HG03565 (cell line): ENCODE results near the gene SPIRE1.
"Not testable (repeated sequence)": the region's sequence is repeated elsewhere in the genome, so short reads cannot be mapped to it uniquely, and the experiment has no call there.

Experiments
- ATAC-seq: cut with Tn5 transposase; IDR thresholded peaks from one replicate; pipeline ENCODE4 v1.9.1; 2021; ENCODE audit warnings: mild to moderate bottlenecking, moderate library complexity; ENCODE audit not compliant: unreplicated experiment

Gene SPIRE1

DNA sequence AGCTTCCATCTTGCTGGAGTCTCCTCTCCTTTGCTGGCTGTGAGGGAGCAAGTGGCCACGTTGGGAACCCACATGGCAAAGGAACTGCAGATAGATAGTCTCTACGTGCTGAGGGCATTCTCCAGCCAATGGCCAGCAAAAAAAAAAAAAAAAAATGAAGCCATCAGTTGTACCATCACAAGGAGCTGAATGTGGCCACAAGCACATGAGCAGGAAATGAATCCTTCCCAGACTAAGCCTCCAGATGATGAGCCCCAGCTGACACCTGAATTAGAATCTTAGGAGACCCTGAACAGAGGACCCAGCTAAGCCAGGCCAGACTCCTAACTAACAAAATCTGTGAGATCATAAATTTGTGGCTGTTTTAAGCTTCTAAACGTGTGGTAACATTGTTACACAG lies 57.9 kb downstream of the SPIRE1 start:
- ATAC-seq: no peak

DNA sequence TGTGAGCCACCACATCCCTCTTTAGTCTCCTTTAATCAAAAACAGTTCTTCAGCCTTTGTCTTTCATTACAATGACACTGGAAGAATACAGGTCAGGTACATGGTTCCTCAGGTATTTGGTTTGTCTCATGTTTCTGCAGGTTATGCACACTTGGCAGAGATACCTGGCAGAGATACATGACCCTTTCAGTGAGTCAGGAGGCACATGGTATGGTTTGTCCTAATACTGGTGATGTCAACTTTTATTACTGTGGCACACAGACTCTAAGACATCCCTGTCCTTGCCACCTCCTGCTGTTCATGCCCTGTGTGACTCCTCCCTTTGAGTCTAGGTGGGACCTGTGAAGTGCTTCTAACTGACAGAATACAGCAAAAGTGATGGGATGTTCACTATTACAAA lies 58.4 kb downstream of the SPIRE1 start:
- ATAC-seq: no peak

DNA sequence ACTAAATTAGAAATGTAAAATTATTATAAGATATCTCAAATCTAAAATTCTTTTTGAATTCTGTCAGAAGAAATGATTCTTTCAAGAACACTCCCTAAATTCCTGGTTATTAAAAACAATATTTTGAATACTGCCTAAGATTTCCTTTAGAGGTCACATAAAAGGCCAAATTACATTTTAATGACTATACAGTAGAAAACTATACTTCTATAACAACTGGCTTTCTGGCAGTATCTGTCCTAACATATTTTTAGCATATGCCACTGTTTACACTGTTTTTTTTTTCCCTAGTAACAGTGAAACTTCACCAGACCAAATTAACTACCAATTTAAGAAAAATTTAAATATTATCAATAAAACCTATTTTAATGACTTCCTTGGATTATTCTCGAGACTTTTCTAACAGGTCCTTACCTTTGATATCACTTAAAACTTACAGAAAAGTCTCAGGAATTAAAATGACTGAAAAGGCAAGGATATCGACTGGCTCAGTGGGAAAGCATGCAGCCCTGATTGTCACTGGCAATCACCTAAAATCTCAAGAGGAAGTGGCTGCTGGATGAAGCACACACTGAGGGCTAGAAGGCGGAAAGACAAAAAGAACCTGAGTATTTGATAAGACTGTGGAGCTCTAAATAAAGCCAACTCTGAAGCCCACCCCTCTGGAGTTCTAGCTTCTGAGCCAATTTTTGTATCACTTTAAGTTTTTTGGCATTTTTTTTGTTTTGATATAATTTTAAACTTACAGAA lies 59.6 kb downstream of the SPIRE1 start:
- no peak for ATAC-seq

DNA sequence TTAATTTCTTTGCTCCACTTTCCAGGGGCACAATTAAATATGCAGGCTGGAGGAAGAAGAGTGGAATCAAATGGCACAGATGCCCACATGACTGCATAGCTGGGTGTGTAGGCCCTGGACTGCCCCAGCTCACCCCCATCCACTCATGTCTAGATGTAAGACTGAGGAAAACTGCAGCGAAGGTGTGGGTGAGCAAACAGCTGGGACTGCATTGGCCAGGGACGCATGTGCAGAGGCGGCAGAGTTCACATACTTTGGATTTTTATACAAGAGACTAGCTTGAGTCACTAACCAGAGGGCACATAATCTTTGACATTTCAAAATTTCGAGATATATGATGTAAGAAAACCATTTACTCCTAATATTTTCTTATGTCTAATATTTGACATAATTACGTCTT lies 60.1 kb downstream of the SPIRE1 start:
- no peak for ATAC-seq

DNA sequence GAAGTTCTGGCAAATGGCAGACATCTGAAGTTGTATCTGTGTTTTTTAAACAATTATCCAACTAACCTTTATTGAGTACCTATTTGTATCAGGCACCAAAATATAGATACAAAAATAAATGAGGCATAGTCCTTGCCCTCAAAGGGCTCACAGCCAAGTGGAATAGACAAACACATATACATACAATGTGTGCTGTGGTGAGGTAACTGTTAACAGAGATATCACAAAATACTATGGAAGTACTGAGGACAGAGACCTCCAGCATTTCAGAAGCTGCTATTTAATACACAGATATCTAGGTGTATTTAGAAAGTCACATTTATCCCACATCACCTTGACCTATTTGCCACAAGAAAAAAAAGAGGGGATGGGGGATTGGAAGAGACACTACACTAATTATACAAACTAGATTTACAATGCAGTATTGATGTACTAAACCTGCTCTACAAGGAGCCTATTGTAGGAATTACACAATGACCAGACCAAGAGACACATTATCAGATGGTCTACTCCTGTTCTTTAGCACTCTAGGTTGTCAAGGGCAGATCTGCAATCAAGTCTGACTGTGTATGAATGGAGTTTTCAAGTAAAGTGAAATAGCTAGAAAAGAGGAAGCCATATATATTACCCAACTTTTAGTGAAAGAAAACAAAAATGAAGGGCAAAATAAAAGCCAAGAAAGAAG lies 62.2 kb downstream of the SPIRE1 start:
- no peak for ATAC-seq

DNA sequence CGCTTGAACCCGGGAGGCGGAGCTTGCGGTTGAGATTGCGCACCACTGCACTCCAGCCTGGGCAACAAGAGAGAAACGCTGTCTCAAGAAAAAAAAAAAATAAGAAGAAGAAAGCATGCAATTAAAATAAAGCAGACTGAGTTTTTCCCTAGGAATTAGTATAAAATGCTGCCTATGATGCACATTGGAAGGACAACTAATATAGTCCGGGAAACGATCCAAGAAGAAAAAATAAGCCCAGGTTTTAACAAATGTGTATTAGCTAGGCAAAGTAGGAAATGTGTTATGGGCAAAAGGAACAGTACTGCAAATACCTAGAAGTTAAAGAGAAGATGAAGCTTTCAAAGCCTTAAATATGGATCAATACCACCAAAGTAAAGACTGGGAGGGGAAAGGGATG lies 64.0 kb downstream of the SPIRE1 start:
- no peak for ATAC-seq

DNA sequence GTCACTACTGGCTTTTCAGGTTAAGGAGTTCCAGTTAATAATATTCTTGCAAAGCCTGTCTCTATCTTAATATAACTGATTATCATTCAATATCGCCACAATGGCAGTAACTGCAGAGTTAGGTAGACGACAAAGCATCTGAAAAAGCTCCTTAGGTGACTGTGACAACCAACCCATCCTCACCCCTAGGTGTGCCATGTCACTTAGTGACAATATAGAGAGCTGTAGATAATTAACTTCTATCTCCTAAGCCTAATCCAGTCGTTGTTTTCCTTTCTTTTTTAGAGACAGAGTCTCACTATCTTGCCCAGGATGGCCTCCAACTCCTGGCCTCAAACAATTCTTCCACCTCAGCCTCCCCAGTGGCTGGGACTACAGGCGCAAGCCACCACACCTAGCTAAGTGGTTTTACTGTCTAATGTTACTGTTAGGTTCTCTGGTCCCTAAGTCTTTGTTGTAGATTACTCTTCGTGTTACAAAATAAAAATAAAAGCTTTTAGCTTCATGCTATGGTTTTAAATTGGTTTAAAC lies 65.2 kb downstream of the SPIRE1 start:
- ATAC-seq: no peak

DNA sequence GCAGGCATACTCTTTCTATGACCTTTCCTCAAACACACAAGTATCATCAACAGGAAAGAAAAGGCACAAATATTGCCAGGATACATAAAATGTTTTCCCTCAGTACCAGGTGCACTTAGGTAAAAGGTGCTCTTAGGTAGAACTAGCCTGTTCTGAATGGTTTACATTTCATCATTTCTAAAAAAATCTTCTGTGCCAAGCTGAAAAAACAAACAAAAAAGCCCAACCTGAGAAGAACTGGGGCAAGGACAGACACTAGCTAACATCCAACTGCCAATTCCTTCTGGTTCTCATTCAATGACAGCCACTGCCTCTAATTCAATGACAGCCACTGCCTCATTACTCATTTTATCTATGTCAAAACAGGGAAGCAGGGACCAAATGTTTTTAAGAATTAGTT lies 68.5 kb downstream of the SPIRE1 start:
- ATAC-seq: no peak

DNA sequence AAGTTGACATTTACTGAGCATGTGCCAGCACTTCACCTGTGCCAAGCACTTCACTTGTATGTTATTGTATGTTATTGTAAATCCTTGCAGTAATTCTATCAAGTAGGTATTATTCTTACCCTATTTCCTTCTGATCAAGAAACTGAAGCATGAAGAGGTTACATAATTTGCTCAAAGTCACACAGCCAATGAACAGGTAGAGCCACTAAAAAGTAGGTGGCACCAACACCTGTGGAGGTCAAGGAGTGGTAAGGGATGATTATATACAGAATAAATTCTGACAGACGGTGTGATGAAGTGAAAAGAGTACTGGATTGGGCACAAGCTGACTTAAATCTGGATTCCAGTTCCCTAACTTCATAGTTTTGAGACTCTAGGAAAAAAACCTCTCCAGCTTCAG lies 71.0 kb downstream of the SPIRE1 start:
- no peak for ATAC-seq

DNA sequence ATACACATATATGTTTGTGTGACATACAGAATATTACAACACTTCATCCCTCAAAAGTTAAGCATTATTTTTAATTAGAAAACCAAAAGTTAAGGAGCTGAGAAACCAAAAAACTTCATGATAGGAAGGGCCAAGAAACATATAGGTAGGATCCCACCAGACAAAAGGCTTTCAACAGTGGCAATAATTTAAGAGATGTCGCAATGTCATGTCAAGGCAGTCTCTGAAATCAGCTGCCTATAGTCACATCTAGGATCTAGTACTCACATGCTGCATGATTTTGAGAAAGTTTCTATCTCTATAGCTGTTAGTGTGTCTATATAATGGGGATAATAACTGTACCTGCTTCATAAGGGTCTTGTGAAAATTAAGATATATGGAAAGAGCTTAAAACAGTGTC lies 72.7 kb downstream of the SPIRE1 start:
- ATAC-seq: no peak

DNA sequence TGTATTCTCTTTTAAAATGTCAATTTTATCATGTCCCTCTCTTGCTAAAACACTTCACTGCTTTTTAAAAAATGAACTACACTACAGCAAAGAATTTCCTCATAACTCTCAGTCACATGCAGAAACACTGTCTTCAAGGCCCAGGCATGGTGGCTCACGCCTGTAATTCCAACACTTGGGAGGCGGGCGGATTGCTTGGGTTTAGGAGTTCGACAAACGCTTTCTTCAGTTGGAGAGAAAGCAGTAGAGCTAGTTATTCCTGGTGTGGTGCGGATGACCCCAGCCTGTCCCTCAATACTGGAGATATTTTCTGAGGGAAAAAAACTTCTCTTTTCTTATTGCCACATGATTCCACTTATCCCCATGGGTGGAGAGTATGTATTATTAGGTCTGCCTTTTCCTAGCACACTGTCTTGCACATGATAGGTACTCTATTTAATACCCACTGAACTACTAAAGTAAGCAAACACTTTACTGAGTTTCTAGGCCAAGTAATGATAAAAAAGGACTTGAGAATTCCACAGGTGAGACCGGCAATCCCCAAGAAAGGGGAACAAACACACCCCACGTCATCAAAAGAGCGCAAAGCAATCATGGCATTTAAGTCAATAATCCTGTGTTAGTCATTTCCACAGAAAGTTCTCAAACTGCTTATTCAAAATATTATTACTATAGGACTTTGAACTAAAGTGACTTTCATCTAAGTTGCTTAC lies 77.1 kb downstream of the SPIRE1 start:
- no peak for ATAC-seq

DNA sequence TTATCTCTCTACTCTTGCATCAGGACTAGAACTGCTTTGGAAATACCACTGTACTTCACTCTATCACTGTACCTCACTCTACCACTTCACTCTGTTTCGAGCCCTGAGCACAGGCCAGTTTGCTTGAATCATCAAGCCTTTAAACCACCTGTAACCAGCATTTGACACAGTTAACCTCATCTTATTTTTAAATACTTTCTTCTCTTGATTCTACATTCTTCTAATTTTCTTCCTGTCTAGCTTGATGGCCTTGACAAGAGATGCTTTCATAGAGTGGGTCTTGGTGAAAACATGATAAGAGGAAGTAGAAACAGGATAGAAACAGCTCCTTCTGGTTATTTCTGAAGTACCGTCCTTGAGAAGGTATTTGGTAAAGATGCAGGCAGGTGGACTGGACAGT lies 78.1 kb downstream of the SPIRE1 start:
- ATAC-seq: no peak

DNA sequence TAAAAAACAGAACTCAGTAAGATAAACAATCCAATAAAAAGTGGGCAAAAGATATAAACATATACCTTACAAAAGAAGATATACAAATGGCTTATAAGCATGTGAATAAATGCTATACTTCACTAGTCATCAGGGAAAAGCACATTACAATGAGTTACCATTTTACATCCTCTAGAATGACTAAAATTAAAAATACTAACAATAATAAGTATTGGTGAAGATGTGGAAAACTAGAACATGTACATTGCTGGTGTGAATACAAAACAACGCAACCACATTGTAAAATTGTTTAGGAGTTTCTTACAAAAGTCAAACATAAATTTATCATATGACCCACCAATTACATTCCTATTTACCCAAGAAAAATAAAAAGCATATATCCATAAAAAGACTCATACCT lies 80.1 kb downstream of the SPIRE1 start:
- no peak for ATAC-seq

DNA sequence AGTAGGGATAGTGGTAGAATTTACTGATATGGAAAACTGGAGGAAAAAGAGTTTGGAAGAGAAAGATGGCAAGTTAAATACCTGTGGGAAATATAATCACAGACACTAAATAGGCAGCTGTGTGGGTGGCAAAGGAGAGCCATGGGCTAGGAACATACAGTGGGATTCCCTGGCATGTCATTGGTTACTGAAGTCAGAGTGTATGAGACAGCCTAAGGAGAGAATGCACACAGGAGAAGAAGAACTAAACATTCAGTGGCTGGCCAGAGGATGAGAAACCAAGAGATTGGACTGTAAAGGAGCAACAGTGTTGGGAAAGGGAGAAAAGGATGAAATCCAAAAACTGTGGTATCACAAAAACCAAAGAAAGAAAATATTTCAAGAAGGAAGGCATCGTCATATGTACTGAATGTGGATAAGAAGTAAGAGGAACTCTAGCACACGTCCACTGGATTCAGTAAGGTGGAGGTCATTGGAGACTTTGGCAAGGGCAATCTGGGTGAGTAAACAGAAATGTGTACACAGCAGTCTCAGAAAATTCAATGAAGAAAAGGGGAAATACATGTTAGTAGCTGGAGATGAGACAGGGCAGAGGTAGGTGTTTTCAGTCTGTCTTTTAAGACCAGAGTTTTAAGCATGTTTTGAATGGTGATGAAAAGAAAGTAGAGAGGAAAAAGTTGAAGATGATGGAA lies 83.3 kb downstream of the SPIRE1 start:
- ATAC-seq: no peak

DNA sequence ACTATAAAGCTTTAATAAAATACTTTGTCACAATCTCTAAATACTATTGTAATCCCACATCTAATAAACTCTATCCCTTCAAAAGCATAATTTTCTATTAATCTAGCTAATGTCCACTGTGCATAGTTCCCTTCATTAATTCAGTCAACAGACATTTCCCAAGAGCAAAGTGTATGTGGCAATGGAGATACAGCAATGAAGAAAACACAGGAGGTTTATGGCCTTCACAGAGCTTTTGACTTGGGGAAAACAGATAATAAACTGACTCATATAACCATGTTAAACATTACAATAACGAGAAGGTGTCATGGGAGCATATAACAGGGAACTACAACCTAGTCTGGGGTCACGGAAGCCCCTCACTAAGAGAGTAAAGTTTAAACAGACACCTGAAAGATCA lies 86.3 kb downstream of the SPIRE1 start:
- ATAC-seq: no peak

DNA sequence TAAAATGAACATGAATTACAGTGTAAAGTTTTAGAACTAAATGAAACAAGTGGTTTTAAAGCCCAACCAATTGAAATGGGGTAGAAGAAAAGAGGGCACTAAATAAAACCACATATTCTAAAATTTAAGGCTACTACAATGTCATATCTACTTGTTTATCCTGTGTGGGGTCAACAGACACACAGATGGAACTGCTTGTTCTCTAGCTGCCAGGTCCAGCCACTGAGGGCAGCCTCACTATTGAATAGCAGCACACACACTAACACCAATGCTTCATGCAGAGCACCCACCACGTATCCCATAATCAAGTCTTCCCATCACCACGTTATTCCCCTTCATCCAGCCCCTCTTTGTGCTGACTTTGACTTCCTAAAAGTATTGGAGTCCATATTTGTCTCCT lies 88.1 kb downstream of the SPIRE1 start:
- no peak for ATAC-seq

DNA sequence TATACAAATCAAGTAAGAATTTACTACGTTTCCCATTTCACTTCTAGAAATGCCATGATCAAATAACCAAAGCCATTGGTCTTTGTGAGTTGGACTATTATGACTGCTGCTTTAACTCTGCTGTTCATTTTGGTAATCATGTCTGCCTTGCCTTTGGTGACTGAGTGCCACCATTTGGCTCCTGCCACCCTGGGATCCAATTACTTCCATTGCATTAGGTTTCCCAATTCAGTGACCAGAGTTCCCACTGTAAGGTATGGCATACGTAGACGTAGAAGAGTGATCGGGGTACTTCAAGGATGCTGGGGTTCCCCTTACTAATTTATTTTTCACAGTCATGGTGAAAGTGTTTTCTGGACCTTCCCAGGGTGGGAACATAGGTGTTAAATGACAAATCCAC lies 90.1 kb downstream of the SPIRE1 start:
- ATAC-seq: no peak

DNA sequence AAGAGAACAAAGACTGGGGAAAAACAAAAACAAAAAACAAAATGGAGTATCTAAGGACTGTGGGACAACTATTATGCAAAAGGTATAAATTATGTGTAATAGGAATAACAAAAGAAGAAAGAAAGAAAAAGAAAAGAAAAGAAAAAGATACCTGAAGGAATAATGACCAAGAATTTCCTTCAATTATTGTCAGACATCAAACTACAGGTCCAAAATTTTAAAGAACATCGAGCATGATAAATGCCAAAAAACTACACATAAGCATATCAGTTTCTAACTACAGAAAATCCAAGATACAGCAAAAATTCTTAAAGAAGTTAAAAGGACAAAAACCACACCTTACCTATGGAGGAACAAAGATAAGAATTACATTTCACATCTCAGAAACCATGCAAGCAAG lies 93.0 kb downstream of the SPIRE1 start:
- no peak for ATAC-seq

DNA sequence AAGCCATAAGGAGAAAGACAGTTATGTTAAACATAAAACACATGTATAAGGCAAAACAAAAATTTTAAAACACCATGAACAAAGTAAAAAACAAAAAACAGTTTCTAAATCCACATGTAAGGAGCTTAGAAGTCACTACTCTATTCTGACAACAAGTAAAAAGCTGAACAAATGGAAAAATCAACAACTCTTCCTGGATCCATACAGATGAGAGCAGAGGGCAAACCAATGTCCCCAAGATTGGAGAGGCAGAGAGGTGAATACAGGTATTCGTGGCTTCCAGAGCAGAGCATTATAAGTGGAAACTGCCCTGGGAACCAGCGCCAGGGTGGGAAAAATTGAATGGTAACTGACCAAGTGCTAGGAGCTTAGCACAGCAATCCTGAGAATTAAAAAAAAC lies 93.5 kb downstream of the SPIRE1 start:
- no peak for ATAC-seq

DNA sequence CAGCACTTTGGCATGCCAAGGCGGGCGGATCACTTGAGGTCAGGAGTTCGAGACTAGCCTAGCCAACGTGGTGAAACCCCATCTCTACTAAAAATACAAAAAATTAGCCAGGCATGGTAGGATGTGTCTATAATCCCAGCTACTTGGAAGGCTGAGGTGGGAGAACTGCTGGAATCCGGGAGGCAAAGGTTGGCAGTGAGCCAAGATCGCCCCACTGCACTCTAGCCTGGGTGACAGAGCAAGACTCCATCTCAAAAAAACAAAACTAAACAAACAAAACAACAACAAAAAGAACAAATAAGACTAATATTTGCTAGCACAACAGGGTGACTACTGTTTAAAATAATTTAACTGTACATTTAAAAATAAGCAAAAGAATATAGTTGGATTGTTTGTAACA lies 97.3 kb downstream of the SPIRE1 start:
- ATAC-seq: not testable (repeated sequence)

DNA sequence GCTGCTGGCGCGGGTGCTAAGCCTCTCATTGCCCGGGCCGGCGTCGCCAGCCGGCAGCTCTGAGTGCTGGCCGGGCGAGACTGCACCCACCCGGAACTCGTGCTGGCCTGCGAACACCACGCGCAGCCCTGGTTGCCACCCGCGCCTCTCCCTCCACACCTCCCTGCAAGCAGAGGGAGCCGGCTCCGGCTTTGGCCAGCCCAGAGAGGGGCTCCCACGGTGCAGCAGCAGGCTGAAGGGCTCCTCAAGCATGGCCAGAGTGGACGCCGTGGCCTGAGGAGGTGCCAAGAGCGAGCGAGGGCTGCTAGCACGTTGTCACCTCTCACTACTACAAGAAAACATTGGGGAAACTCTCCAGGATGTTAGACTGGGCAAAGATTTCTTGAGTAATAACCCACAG lies 98.6 kb downstream of the SPIRE1 start:
- no peak for ATAC-seq
